Lower lobe of right lung (tissue), 2 donors: ENCODE data around the gene SETD2. TPM values are rescaled to one million over a fixed set of nuclear protein-coding genes. Genes with fewer than 3 reads are reported as not detected.
"Not testable (repeated sequence)": the region's sequence is repeated elsewhere in the genome, so short reads cannot be mapped to it uniquely, and the experiment has no call there.

Experiments
- ATAC-seq, 2 donors: fragments of 200-7000 bp; cut with Tn5 transposase; one replicate each; pipeline ENCODE4 v1.9.1; 2020 to 2022; ENCODE audit warnings: mild to moderate bottlenecking in 2 of 2, moderate library complexity in 2 of 2
- DNase-seq: peaks from one replicate; pipeline ENCODE4 v3.0.0-alpha.2; 2020
- H3K27ac ChIP-seq: fragments of 200-600 bp; one replicate; pipeline ENCODE4 v1.8.0; 2022
- H3K27me3 ChIP-seq: fragments of 200-600 bp; one replicate; pipeline ENCODE4 v1.8.0; 2022; ENCODE audit warnings: low read depth
- H3K36me3 ChIP-seq: fragments of 200-600 bp; one replicate; pipeline ENCODE4 v1.8.0; 2022; ENCODE audit warnings: mild to moderate bottlenecking
- H3K4me1 ChIP-seq: fragments of 200-600 bp; one replicate; pipeline ENCODE4 v1.8.0; 2022
- H3K4me3 ChIP-seq: fragments of 200-600 bp; one replicate; pipeline ENCODE4 v1.8.0; 2022; ENCODE audit warnings: mild to moderate bottlenecking
- H3K9me3 ChIP-seq: fragments of 200-600 bp; one replicate; pipeline ENCODE4 v1.8.0; 2022
- CTCF ChIP-seq: fragments of 200-600 bp; IDR thresholded peaks from one replicate; pipeline ENCODE4 v1.8.0; 2022; ENCODE audit warnings: antibody characterized with exemption, mild to moderate bottlenecking
- intact Hi-C: fragments of 100-400 bp; cut with DNase I; formaldehyde crosslinking; loops from one replicate; pipeline ENCODE4 v1.11.0; 2022
- total RNA-seq: library from RNA; stranded (reverse); fragmentation: NEBNext Ultra II Directional; extraction: Animal tissue kit (Norgen Biotek cat#: 25700); gene quantifications from one replicate; pipeline ENCODE4 v1.2.1, GENCODE V29; 2021
- donor health status: DM: no; HTN: yes; CAD: no; lungs with severe emphysema.

The SETD2 gene
- total RNA-seq, 1 donor from 2014 or later, result 47.9 TPM

- no peaks in the 10 kb centered on the region for H3K9me3 ChIP-seq
- no peaks in the 10 kb centered on the region for H3K4me1 ChIP-seq
Observed at GRCh38 chr3:47197287-47197686, 33.4 kb upstream of the SETD2 start.

GRCh38 chr3:47194994-47195393 lies 31.1 kb upstream of the SETD2 start:
- H3K9me3 ChIP-seq, result no peaks in the 10 kb centered on the region
- no peak for DNase-seq
- no peak for ATAC-seq
- no peaks in the 10 kb centered on the region for H3K27me3 ChIP-seq
- no peak for TF ChIP-seq CTCF
- no peak overlapping the region for H3K4me3 ChIP-seq
- H3K4me1 ChIP-seq, result no peaks in the 10 kb centered on the region
- intact Hi-C loops, result no loop called here
- H3K36me3 ChIP-seq, result no peaks in the 10 kb centered on the region
- H3K27ac ChIP-seq, result no peak overlapping the region

More at GRCh38 chr3:47197287-47197686, 33.4 kb upstream of the SETD2 start:
- no peak for TF ChIP-seq CTCF
- DNase-seq (no peak), ATAC-seq (no peak)
- intact Hi-C loops, result no loop called here
- no peaks in the 10 kb centered on the region for H3K27me3 ChIP-seq
- no peak overlapping the region for H3K4me3 ChIP-seq
- H3K27ac ChIP-seq, result no peak overlapping the region
- H3K36me3 ChIP-seq, result no peaks in the 10 kb centered on the region

- Histone ChIP-seq H3K27me3 (no peaks in the 10 kb centered on the region), H3K4me3 (no peak overlapping the region), H3K9me3 (no peaks in the 10 kb centered on the region), H3K4me1 (no peaks in the 10 kb centered on the region), H3K36me3 (no peaks in the 10 kb centered on the region), H3K27ac (no peak overlapping the region)
- DNase-seq (no peak), ATAC-seq (no peak)
- intact Hi-C loops, result no loop called here
- TF ChIP-seq CTCF, result no peak
Observed at GRCh38 chr3:47193871-47194859, 30.3 kb upstream of the SETD2 start.

- Histone ChIP-seq H3K36me3 (no peaks in the 10 kb centered on the region), H3K9me3 (no peaks in the 10 kb centered on the region), H3K27me3 (no peaks in the 10 kb centered on the region), H3K4me1 (no peaks in the 10 kb centered on the region), H3K4me3 (no peak overlapping the region), H3K27ac (no peak overlapping the region)
- no peak for TF ChIP-seq CTCF
- intact Hi-C loops, result no loop called here
- no peak for DNase-seq
- ATAC-seq, result no peak
Observed at GRCh38 chr3:47186285-47186684, 22.4 kb upstream of the SETD2 start.

GRCh38 chr3:47181685-47182084 lies 17.8 kb upstream of the SETD2 start:
- H3K36me3 ChIP-seq, H3K9me3 ChIP-seq, H3K27ac ChIP-seq, ATAC-seq, DNase-seq, H3K27me3 ChIP-seq, H3K4me1 ChIP-seq, H3K4me3 ChIP-seq, intact Hi-C loops: not testable (repeated sequence)

- H3K4me1 ChIP-seq, DNase-seq, ATAC-seq, H3K9me3 ChIP-seq, H3K4me3 ChIP-seq, H3K27ac ChIP-seq, H3K27me3 ChIP-seq, intact Hi-C loops, H3K36me3 ChIP-seq: not testable (repeated sequence)
Observed at GRCh38 chr3:47180011-47180410, 16.1 kb upstream of the SETD2 start.
